Measurements from ENCODE around the gene MSH3. TPM values are rescaled to one million over a fixed set of nuclear protein-coding genes. Genes with fewer than 3 reads are reported as not detected.

MSH3 gene
- total and polyA plus RNA-seq, 2 of the 8 experiments (the other 6 are each of a cell fraction or from before 2014, with no cell fraction given), result 3.6 to 22.6 TPM

DNA sequence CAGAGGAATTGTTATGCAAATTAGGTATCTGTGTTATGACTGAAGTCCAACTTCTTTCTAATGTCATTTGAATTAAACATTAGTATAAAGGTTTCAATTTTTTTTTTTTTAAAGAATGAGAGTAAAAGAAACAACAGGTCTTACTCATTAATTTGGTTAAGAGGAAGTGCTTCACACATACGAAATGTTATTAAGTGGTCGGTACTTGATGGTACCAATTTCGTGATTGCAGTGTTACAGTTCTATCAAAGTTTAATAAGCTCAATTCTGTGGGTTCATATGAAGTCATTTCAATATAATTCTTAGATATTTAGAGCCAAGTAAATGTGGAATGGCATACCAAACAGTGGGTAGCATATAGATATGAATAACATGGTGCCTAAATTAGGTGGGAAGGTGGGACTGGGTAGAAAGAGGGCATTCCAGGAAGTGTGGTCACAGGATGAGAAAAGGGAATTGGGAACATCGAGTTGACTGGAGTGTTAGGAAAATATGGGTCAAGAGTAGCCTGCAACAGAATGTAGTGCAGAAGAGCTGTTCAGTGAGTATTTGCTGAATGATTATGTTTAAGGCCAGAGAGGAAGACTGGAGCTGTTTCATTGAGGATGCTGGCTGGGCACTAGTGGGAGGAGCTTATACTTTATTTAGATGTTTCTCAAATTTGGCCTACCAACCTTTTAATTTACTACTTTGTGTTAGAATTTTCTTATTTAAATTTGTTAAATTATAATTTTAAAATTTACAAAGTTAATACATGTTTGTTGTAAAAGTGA, 34.4 kb downstream of the MSH3 start (continued):
- no peak for TF ChIP-seq USF2 (IDR thresholded peaks at IDR 0.05; ENCODE audit: low read length)

All from H1 (cell line).